CD4-positive, alpha-beta T cell treated with Interleukin-6 for 4 hours (primary cell): ENCODE measurements around the gene SCYL2.
"Not testable (repeated sequence)": the region's sequence is repeated elsewhere in the genome, so short reads cannot be mapped to it uniquely, and the experiment has no call there.

Experiments
- DNase-seq: peaks from one replicate; pipeline ENCODE4 v3.0.0-alpha.2; 2020; ENCODE audit warnings: mixed read lengths

Gene SCYL2

DNA sequence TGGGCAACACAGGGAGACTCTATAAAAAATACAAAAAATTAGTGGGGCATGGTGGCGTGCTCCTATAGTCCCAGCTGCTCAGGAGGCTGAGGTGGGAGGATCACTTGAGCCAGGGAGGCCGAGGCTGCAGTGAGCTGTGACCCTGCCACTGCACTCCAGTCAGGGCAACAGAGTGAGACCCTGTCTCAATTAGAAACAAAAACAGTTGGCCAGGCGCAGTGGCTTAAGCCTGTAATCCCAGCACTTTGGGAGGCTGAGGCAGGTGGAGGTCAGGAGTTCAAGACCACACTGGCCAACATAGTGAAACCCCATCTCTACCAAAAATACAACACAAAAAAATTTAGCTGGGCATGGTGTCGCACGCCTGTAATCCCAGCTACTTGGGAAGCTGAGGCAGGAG lies 1.9 kb upstream of the SCYL2 start:
- not testable (repeated sequence) for DNase-seq

DNA sequence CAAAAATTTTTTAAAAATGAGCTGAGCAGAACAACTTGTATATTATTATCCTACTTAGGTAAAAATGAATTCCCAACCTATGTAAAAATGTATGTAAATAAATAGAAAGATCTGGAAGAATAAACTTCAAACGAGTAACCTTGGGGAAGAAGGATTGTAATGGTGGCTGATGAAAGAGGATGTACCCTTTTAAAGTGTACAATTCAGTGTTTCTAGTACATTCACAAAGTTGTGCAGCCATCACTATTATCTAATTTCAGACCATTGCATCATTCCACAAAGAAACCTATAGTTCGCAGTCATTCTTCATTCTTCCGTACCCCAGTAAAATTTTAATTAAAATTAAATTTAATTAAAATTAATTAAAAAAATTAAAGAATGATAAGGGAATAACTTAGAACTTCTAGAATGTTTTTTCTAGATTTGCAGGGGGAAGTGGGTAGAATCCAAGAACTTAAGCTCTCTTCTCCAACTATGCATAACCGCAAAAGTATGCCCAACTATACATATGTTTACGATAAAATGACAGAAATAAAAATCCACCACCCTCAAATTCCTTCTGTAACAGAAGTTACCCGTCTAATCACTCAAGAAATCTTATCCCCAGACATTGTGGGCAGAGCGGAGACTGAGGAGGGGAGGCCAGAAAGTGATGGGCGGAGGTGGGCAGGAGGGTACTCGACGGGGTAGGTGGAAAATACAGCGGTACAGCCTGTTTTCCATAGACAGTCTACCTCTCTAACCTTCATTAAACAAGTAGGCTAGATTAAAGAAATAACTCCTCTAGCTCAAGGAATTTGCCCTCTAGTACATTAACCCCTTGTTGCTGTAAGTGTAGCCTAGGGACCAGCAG lies 1.0 kb upstream of the SCYL2 start:
- DNase-seq = no peak

DNA sequence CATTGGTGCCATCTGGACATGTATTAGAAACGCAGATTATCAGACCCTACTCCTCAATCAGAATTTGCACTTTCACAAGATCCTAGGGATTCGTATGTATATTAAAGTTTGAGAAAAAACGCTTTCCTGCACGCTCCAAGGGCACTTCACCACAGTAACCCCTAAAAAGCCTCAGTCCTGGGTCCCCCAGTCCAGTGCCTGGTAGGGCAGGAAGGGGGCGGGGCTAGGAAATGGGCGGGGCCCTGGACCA lies 467 bp upstream of the SCYL2 start:
- peak; percentile 96 for DNase-seq

DNA sequence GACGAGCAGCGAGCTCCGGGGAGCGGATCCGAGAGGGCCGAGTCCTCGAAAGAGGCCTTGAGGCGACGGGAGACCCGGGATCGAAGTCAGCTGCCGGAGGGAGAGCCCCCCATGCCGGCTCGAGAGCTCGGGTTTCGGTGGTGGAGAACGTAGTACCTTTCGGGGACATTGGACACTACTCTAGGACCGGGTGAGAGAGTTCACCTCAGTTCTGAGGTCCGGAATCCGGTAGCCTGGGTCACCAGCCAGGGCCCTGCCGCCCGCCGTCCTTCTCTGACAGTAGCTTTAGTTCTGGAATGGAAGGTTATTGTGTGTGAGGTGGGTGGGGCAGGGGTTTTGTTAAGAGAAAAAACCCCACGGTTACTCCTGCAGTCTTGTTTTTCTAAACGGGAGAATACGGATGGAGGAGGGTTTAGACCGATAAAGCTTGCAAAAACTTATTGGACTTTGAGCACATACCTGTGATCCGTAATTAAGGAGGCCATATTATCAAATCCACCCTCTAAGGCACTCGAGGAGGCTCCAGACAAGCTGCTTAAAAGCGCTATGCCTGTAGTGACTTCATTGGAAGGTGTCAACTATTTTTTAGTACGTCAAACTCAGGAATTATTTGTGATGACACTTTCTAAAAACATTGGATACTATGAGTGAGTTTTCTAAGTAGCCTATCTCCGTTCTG lies 765 bp downstream of the SCYL2 start:
- DNase-seq = peak; percentile 8

DNA sequence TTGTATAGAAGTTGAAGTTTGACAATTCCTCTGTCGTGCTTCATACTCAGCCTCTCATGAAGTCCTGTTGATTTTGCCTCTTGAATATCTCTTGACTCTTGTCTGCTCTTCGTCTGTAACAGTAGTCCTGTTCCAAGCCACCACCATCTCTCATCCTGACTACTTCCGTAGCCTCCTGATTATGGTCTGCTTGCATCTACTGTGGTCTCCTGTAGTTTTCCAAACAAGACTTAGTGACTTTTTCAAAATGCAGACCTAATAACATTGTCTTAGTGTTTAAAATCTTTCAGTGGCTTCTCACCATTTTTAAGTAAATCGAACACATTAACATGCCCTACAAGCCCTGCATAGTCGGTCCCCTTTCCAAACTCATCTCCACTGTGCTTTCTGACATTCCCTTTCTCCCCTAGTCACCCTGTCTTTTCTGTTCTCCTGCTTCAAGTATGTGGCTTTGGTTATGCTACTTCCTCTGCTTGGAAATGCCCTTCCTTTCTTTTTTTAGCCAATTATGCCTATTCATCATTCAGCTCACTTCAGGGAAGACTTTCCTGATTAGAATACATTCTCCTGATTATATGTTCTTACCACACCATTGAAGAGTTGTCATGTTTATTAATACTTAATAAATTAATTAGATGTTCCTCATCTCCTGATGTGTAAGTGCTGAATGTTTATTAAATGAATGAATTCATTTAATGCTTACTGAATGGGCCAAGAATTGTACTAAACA lies 2.0 kb downstream of the SCYL2 start:
- no peak for DNase-seq

DNA sequence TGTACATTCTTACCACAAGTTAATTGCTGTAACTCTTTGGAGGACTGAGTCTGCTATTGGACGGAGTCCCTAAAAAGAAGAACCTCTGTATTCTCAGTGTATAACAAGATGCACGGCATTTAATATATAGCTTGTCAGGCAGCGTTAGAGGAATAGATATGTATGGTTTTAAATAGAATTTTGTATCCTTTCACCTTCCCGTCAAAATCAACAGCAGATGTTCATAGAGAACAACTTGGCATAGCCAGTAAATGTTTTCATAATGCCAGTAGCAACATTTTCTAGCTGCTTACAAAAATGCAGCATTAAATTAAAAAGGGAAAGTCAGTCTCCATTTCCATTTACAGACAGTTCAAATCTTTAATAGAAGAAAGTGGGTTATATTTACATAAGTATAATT lies 6.8 kb downstream of the SCYL2 start:
- DNase-seq = no peak

DNA sequence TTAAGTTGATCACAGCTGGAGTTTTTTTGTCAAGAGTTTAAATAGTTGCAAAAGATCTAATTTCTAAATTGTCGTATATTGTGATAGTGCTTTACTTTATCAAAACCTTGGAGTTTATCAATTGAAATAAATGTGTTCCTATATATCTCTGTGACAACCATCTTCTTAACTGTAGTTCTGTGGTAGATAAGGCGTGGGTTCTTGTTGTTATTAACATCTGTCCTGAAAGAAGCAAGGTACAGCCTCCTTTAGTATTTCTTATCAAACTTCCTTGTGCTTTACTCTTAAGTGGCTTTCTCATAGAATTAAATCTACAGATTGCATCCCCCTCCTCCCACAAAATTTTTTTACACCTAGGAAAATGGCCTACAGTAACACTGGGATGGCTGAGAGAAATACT lies 7.3 kb downstream of the SCYL2 start:
- DNase-seq = no peak

DNA sequence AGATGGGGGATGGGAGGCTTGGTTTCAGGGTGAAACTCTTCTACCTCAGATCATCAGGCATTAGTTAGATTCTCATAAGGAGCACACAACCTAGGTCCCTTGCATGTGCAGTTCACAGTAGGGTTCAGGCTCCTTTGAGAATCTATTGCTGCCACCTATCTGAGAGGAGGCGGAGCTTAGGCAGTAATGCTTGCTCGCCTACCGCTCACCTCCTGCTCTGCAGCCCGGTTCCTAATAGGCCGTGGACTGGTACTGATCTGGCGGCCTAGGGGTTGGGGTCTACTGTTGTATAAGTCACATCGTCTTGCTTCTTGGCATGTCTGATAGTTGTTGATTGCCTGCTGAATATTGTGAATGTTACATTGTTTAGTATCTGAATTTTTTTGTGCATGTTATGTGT lies 12.2 kb downstream of the SCYL2 start:
- DNase-seq = no peak

DNA sequence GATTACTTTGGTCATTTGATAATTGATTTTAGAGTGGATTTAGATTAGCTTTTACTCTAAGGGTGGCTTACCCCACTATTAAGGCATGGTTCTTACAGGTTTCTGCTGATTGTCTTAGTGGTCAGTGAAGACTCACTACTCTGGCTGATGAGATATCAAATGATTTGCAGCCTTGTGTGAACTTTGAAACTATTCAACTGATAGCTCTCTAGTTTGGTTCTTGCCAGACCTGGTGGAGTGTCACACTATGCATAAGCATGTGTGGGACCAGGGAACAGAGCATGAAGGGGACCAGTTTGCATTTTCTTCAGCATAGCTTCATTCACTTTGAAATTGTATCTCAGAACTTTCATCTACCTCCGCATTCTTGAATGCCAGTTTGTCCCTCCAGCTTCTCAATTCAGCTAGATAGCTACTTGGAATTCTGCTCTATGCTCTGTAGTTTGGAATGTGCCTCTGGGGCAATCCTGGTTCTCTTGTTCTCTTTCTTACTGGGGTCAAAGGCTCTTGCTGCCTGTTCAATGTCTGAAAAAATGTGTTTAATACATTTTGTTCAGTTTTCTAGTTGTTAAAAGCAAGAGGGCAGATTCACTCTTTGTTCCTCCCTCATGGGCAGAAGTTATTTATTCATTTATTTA lies 12.7 kb downstream of the SCYL2 start:
- no peak for DNase-seq

DNA sequence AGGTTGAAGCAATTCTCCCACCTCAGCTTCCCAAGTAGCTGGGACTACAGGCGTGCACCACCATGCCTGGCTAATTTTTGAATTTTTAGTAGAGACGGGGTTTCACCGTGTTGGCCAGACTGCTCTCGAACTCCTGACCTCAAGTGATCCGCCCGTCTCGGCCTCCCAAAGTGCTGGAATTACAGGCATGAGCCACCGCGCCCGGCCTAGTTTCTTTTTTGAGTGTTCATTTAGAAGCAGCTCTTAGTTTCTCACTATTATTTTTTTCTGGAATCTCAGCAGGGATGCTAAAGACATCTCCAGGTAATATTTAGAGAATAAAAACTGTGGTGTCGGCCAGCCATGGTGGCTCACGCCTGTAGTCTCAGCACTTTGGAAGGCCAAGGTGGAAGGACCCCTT lies 17.6 kb downstream of the SCYL2 start:
- DNase-seq = not testable (repeated sequence)

DNA sequence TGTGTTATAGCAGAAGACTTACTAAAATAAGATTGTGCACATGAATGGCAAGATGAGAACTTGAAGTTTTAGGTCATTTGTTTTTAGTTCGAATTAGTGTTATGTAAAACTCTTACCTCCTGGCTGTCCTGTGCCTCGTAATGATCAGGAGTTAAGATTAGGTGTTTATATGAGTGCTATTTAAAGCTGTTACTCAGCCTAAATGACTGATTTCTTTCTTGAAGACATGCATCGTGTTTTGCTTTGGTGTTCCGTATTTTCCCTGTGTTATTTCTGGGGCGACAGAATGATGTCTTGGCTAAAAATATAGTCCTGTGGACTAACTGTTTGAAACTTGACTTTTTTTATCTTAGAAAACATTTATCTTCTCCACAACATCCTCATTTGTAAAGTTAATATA lies 22.1 kb downstream of the SCYL2 start:
- DNase-seq = no peak

DNA sequence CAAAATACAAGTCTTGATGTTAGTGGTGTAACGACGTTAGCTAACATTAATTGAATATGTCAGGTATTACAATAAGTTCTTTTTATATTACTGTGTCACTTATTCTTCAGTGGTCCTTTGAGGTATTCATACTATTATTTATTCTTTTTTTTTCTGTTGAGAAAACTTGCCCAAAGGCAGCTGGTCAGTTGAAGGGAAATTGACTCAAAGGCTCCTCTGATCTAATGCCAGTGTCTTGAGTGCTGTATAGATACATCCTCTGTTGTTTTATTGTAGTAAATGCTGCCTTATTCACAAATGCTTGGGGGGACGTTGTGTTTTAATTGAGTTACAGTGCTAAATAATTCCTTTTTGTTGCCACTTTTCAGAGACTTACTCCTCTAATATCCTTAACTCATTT lies 23.0 kb downstream of the SCYL2 start:
- DNase-seq = no peak

DNA sequence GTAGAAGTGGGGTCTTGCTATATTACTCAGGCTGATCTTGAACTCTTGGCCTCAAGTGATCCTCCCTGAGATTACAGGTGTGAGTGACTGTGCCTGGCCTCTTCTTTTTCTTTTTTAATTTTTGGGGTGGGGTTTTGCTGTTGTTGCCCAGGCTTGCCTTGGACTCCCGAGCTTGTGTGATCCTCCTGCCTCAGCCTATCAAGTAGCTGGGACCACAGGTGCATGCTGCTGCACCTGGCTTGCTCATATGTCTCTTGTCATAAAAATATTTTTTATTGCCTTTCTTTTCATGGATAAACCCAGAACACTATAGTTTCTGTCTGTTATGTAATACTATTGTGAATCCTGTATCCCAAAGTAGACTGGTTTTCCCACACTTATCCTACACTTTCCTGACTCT lies 26.0 kb downstream of the SCYL2 start:
- DNase-seq = no peak

DNA sequence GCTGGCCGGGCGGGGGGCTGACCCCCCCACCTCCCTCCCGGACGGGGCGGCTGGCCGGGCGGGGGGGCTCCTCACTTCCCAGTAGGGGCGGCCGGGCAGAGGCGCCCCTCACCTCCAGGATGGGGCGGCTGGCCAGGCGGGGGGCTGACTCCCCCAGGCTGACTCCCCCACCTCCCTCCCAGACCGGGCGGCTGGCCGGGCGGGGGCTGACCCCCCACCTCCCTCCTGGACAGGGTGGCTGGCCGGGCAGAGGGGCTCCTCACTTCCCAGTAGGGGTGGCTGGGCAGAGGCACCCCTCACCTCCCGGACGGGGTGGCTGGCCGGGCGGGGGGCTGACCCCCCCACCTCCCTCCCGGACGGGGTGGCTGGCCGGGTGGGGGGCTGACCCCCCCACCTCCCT lies 27.4 kb downstream of the SCYL2 start:
- not testable (repeated sequence) for DNase-seq

DNA sequence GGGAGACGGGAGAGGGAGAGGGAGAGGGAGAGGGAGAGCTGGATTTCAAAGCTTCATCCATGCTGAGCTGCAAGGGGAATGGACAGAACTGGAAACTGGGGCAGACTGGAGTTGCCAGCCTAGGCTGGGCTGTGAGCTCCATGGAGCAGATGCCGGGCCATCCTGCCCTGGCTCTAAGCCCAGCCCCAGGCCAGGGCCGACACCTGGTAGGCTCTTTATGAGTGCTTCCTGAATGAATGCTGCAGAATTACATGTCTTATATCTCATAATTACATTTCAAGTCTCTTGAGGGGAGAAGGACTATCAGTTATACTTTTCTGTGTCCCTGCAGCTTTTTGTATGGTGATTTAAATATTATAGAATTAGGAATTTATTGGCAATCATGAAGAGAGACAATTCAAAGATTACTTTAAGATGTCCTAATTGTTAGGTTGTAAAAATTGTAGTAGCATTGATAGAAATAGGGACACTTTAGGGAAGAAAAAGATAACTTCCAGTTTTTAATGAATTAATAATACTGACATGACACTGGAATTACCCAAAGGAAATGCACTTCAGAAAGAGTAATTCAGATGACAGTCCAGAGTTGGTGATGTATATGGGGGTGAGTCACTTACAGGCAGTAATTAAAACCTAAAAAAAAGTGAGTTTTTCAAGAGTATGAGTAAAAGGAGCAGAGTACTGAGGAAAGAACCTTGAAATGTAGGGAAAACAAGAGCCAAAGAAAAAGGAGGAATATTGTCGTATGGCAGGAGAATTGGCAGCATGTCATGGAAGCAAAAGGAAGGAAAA lies 29.0 kb downstream of the SCYL2 start:
- no peak for DNase-seq

DNA sequence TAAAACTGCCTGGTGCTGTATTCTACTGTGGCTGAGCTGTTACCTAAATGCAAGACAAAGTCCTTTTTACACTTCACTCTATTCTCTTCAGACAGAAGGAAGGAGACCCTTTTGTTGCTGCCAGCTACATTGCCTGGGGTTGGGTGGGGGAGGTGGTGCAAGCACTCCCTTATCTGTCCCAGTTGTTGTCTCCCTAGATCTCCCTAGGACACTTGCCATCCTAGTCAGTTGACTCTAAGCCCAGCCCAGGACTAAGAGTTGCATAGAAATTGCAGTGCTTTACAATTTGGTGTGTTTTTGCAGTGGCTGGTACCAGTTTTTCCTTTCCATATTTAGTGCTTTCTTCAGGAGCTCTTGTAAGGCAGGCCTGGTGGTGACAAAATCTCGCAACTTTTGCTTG lies 35.1 kb downstream of the SCYL2 start:
- no peak for DNase-seq

DNA sequence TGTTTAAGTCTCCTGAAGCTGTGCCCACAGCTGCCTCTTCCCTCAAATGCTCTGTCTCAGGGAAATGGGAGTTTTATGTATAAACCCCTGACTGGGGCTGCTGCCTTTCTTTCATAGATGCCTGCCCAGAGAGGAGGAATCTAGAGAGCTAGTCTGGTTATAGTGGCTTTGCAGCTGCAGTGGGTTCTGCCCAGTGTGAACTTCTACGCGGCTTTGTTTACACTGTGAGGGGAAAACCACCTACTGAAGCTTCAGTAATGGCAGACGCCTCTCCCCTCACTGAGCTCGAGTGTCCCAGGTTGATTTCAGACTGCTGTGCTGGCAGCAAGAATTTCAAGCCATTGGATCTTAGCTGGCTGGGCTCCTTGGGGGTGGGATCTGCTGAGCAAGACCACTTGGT lies 36.9 kb downstream of the SCYL2 start:
- no peak for DNase-seq

DNA sequence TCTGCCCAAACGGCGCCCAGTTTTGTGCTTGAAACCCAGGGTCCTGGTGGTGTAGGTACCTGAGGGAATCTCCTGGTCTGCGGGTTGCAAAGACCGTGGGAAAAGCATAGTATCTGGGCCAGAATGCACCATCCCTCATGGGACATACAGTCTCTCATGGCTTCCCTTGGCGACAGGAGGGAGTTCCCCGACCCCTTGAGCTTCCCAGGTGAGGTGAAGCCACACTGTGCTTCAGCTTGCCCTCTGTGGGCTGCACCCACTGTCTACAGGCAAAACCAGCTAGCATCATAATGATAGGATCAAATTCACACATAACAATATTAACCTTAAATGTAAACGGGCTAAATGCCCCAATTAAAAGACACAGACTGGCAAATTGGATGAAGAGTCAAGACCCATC lies 37.4 kb downstream of the SCYL2 start:
- DNase-seq = not testable (repeated sequence)

DNA sequence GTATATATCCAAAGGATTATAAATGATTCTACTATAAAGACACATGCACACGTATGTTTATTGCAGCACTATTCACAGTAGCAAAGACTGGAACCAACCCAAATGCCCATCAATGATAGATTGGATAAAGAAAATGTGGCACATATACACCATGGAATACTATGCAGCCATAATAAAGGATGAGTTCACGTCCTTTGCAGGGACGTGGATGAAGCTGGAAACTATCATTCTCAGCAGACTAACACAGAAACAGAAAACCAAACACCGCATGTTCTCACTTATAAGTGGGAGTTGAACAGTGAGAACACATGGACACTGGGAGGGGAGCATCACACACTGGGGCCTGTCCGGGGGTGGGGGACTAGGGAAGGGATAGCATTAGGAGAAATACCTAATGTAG lies 41.2 kb downstream of the SCYL2 start:
- DNase-seq = not testable (repeated sequence)

DNA sequence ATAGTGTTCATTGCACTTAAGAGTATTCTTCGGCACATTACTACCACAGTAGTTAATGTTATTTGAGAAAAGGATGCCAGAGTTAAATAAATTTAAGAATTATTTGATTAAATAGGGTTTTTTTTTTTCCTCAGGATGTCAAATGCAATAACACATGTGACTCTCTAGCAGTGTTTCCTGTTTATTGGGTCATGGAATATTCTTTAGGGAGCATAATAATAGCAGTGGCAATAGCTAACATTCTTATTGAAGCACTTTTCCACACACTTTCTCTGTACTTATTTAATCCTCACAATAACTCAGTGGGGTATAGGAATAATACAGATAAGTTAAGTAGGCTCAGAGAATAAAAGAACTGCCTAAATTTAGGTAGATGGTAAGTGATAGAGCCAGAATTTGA lies 44.3 kb downstream of the SCYL2 start:
- DNase-seq = no peak

DNA sequence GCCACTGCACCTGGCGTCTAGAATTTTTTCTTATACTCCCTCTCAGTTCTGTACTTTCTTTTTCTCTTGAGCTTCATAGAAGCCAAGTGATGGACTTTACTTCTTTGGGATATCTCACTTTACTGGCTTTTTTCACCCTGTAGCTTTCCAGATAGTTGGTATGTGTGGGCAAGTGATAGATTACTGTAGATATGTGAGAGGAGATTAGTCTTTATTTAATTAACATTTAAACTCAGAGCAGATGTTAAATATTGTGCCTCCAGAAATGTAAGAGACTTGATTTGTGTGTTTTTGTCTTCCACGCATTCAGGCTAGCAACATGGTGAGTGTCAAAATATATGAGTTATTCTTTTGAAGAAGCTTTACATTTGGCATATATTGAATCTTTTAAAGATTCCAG lies 50.4 kb downstream of the SCYL2 start:
- DNase-seq = no peak

DNA sequence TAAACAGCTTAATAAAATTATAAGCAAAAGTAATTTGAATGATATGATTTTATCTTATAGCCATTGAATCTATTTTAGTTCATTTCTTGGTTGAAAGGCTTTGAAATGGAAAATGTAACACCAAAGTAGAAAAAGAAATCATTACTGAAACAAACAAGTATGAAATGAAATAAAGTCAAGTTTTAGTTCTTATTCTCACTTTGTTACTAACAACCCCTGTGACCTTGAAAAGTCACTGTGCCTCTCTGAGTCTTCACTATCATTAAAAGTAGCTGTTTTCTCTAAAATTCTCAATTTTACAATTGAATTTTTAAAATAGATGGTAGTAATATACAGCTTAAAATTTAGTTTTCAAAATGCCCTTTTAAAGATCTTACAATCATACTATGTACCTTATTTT lies 57.5 kb downstream of the SCYL2 start:
- no peak for DNase-seq

DNA sequence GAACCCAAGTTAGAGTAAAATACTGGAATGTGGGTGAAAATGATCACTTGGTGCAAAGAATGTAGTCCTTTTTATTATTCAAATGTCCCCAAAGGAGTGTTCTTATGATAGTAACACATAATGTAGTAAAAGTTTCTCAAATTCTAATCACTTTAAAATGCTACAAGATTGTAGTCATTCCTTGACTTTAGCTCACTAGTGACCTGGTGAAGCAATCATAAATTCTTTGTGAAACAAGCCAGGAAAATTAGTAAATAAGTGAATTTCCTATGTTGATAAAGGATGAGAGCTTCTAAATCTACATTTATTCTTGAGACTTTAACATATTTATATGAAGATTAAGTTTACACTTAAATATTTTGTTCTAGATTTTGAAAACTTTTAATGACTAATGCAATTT lies 59.2 kb downstream of the SCYL2 start:
- no peak for DNase-seq
